Measurements from ENCODE around the gene SS18L1.

SS18L1 gene

DNA sequence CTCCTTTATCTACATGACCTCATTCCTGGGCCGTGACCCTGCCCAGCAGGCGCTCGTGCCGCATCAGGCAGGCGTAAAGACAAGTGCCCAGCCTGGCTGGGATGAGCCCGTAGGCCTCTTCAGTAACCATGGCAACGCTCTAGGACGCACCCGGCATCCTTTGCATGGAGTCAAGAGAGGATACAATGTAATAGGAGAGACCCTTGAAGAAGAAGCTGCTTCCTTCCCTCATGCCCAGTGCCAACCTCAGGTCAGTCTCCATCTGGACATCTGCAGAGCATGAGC, 26.3 kb upstream of the SS18L1 start:
- TF ChIP-seq, protein P1, sequence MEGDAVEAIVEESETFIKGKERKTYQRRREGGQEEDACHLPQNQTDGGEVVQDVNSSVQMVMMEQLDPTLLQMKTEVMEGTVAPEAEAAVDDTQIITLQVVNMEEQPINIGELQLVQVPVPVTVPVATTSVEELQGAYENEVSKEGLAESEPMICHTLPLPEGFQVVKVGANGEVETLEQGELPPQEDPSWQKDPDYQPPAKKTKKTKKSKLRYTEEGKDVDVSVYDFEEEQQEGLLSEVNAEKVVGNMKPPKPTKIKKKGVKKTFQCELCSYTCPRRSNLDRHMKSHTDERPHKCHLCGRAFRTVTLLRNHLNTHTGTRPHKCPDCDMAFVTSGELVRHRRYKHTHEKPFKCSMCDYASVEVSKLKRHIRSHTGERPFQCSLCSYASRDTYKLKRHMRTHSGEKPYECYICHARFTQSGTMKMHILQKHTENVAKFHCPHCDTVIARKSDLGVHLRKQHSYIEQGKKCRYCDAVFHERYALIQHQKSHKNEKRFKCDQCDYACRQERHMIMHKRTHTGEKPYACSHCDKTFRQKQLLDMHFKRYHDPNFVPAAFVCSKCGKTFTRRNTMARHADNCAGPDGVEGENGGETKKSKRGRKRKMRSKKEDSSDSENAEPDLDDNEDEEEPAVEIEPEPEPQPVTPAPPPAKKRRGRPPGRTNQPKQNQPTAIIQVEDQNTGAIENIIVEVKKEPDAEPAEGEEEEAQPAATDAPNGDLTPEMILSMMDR (IDR thresholded peaks at IDR 0.05; ENCODE audit: insufficient read depth, low read depth, low read length, missing control alignments), result no peak
- DNase-seq (ENCODE audit: low read depth), result no peak
- H3K4me3 ChIP-seq (ENCODE audit: low read depth, low read length), result no peak overlapping the region

DNA sequence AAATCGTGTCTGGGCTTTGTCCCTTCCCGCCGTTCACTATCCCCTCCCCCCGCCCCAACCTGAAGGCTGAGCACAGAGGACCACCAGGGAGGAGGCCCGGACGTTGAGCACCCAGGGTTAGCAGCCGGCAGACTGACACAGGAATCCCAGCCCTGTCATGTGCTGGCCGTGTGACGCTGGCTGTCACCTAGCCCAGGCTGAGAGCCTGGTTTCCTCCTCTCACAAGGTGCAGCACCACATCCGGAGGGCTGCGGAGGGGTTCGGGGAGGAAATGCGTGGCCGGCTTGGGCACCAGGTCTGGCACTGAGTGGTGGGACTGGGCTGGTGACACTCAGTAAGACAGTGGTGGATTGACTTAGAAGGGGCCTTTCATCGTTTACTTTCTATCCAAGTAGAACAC, 25.9 kb upstream of the SS18L1 start:
- DNase-seq (ENCODE audit: low read depth), result no peak
- no peak overlapping the region for H3K4me3 ChIP-seq (ENCODE audit: low read depth, low read length)
- TF ChIP-seq, protein P1 (IDR thresholded peaks at IDR 0.05; ENCODE audit: insufficient read depth, low read depth, low read length, missing control alignments), result no peak

DNA sequence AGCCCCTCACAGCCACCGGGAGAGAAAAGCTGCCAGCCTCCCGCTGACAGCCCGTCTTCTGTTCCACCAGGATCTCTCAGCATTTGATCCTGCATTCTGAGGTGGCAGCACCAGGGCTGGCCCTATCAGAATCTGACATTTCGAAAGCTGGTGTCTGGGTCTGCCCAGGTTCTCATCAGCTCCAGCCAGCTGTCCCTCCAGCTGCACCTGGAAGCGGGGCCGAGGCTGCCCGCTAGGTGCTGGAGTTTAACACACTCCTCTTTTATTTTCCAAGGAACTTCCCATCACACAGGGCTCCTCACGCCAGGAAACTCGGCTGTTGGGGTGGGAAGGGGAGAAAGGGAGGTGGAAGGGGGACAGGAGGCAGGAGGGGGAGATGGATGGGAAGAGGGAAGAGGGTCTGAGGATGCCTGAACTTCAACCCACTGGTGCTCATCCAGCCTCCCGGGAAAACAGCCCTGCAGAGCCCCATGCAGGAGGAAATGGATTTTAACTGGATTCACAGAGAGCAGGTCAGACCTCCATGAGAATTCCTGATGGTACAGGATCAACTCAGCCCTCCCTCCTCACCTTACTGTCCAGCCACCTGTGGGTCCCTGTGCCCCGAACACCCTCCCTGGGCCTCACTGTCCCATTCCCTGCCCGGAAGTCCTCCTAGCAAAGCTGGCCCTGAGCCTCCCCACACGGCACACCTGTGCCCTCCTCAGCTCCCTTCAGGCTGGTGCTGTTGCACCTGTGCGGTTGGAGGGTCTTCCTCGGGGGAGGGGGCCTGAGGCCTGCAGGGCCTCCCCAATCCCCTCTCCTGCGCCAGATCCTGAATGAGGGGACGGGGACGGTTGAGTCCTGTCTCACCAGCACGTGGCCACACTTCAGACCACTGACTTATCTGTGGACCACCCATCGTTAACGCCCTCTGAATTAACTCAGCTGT, 25.2 kb upstream of the SS18L1 start:
- TF ChIP-seq, protein P1 (IDR thresholded peaks at IDR 0.05; ENCODE audit: insufficient read depth, low read depth, low read length, missing control alignments), result no peak
- no peak overlapping the region for H3K4me3 ChIP-seq (ENCODE audit: low read depth, low read length)

DNA sequence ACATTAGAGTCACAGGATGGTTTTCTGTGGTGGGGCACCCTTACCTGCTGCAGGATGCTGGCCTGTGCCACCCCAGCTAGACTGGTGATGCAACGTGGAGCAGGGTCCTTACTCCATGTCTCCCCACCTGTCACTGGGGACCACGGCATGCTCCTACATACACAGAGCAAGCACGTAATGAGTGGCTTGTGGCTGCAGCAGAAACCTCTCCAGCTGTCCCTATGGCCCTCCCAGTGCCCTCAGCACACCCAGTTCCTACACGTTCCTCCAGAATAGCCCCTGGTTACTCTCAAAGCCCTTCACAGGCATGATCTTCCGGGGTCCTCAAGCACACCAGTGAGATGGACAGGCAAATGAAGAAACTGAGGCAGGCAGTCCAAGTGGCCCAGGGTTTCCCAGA, 24.5 kb upstream of the SS18L1 start:
- TF ChIP-seq, protein P1 (IDR thresholded peaks at IDR 0.05; ENCODE audit: insufficient read depth, low read depth, low read length, missing control alignments), result no peak
- DNase-seq (ENCODE audit: low read depth), result no peak

More for the DNA sequence above, 25.2 kb upstream of the SS18L1 start:
- DNase-seq (ENCODE audit: low read depth), result no peak

DNA sequence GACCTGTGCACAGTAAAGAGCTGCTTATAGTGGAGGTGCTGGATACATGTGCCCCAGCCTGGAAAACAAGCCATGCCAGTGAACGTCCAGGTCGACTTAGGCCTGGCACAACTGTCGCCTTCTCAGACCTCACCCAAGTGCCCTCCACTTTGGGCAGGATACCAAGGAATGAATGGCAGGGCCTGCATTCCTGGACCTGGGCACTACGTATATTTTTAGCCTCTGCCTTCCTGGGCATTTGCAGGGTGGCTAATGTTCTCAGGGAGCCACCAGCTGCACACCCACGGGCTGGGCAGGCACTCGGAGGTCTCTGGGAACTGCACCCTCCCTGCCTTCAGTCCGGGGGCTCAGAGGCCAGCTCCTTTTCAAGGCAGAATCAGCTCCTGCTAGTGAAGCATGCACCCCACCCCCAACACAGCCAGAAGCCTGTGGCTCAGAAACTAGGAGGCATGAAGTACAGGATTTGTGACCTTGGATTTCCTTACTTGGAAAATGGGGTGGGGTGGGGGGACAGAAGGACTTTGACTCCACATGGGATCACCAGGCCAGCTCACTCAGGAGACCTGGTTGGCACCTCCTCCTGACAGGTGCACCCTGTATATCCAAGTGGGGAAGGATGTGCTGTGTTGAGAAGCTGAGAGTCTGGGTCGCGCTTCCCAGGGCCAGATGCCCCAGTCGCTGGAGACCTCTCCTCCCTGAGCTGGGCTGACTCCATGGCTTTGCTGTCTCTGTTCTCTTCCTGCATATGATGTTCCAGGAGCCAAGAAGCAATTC, 23.8 kb upstream of the SS18L1 start:
- DNase-seq (ENCODE audit: low read depth), result no peak
- H3K4me3 ChIP-seq (ENCODE audit: low read depth, low read length), result no peak overlapping the region
- TF ChIP-seq, protein P1 (IDR thresholded peaks at IDR 0.05; ENCODE audit: insufficient read depth, low read depth, low read length, missing control alignments), result no peak

More for the DNA sequence above, 24.5 kb upstream of the SS18L1 start:
- H3K4me3 ChIP-seq (ENCODE audit: low read depth, low read length), result no peak overlapping the region

DNA sequence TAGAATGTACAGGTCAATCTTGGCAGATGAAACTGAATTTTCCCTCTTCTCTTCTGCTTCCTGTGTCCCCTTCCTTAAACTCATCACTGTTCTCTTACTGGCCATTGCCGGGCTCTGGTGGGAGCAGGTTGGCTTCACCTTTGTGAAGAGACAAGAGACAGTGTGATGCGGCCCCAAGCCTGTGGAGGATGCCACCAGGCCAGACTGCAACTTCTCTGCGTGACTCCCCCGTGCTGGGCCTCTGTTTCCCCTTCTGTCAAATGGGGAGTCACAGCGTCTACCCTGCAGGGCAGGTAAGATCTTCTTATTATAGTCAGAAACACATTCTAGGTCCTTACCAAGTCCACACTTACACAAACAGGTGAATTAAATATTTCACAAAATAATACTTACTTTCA, 23.2 kb upstream of the SS18L1 start:
- no peak for DNase-seq (ENCODE audit: low read depth)
- TF ChIP-seq, protein P1 (IDR thresholded peaks at IDR 0.05; ENCODE audit: insufficient read depth, low read depth, low read length, missing control alignments), result no peak
- H3K4me3 ChIP-seq (ENCODE audit: low read depth, low read length), result no peak overlapping the region

Data from GM12865 (cell line).